Stomach (tissue), 9 donors: ENCODE measurements around the gene FOXN4. TPM values are rescaled to one million over a fixed set of nuclear protein-coding genes. Genes with fewer than 3 reads are reported as not detected.

ENCODE experiments used
- DNase-seq, 2 donors: peaks; one replicate each; pipeline versions ENCODE4 v3.0.0 to v3.0.0-alpha.2; 2013 to 2019
- H3K27ac ChIP-seq, 5 donors: fragments of 200-600 bp in 4 of 5; sonication (generic) in 4 of 5; one replicate each; pipeline ENCODE4 v1.5.1; 2013 to 2019; ENCODE audit warnings: mild to moderate bottlenecking in 1 of 5, moderate library complexity in 1 of 5
- H3K27me3 ChIP-seq, 3 donors: fragments of 200-600 bp; sonication (generic); one replicate each; pipeline ENCODE4 v1.5.1; 2017 to 2019; ENCODE audit warnings: mixed run types in 1 of 3
- H3K36me3 ChIP-seq, 4 donors: fragments of 200-600 bp; sonication (generic); 1 replicate in 3 of 4; 2 replicates in 1 of 4; pipeline ENCODE4 v1.5.1; 2016 to 2019
- H3K4me1 ChIP-seq, 4 donors: fragments of 200-600 bp; sonication (generic); one replicate each; pipeline ENCODE4 v1.5.1; 2016 to 2019
- H3K4me3 ChIP-seq, 4 donors: fragments of 200-600 bp; sonication (generic) in 3 of 4; one replicate each; pipeline ENCODE4 v1.5.1; 2016 to 2019; ENCODE audit warnings: mild to moderate bottlenecking in 1 of 4
- H3K9me3 ChIP-seq, 4 donors: fragments of 200-600 bp; sonication (generic); one replicate each; pipeline ENCODE4 v1.5.1; 2016 to 2019
- CTCF ChIP-seq, 7 experiments: fragments of 450-650 bp in 4 of 7; fragments of 200-600 bp in 3 of 7; sonication (generic) in 3 of 7; IDR thresholded peaks; one replicate each; pipeline ENCODE4 v1.5.1; 2016 to 2019; ENCODE audit warnings: antibody characterized with exemption in 7 of 7, control low read depth in 2 of 7, mild to moderate bottlenecking in 1 of 7
- EP300 ChIP-seq: sonication (generic); formaldehyde crosslinking; IDR thresholded peaks from one replicate; pipeline ENCODE4 v1.6.1; 2017; ENCODE audit warnings: antibody characterized with exemption
- POLR2A ChIP-seq, 4 donors: fragments of 450-650 bp; IDR thresholded peaks; one replicate each; pipeline ENCODE4 v1.6.1; 2016; ENCODE audit warnings: antibody characterized with exemption in 4 of 4, control low read depth in 2 of 4, mild to moderate bottlenecking in 1 of 4, moderate library complexity in 1 of 4
- POLR2AphosphoS5 ChIP-seq, 3 donors: sonication (generic); formaldehyde crosslinking; IDR thresholded peaks; one replicate each; pipeline ENCODE4 v1.6.1; 2016; ENCODE audit warnings: antibody characterized with exemption in 3 of 3
- WGBS, 5 donors: extraction: QIAGEN DNeasy Blood & Tissue Kit in 3 of 5; methylation state at CpG; one replicate each; pipeline versions ENCODE4 v1.1.5 to v1.1.7; 2013 to 2018; 5-methylcytosine and 5-hydroxymethylcytosine counted together
- intact Hi-C: fragments of 100-400 bp; cut with DNase I; formaldehyde crosslinking; loops from one replicate; pipeline ENCODE4 v1.15.1; 2023; ENCODE audit warnings: low total_unique reads
- polyA plus RNA-seq, 3 donors: library from polyadenylated mRNA; stranded (reverse); fragments of 200-250 nt; gene quantifications; one replicate each; pipeline ENCODE4 v1.2.3, GENCODE V29; 2013
- total RNA-seq, 5 donors: library from RNA; depleted of rRNA; stranded (reverse); fragments of >200 nt; gene quantifications; one replicate each; pipeline versions ENCODE4 v1.1.0 to v1.2.3, GENCODE V29; 2014 to 2016
- donor health status: healthy with polysubstance abuse.
- donor health status: Bipolar disorder and iron deficiency.
- donor health status: healthy.

The FOXN4 gene
- total and polyA plus RNA-seq, 8 donors, result not detected

- Histone ChIP-seq H3K9me3 (no peaks in the 10 kb centered on the region), H3K27me3 (peaks cover 0 to 15% (median 0%) of the 10 kb centered on the region in 3 donors), H3K36me3 (no peaks in the 10 kb centered on the region), H3K4me1 (no peaks in the 10 kb centered on the region), H3K4me3 (no peak overlapping the region), H3K27ac (no peak overlapping the region)
- intact Hi-C loops, result no loop called here
- TF ChIP-seq POLR2A (IDR thresholded peaks at IDR 0.05) (no peak), POLR2AphosphoS5 (IDR thresholded peaks at IDR 0.05) (no peak), CTCF (IDR thresholded peaks at IDR 0.05) (no peak), EP300 (no peak)
- 56 to 81% (median 65%) methylated on average over 6 of the region's 6 CpGs for WGBS, 5 donors
- no peak for DNase-seq
These were observed 43.1 kb upstream of the FOXN4 start for GRCh38 chr12:109352184-109352583.

GRCh38 chr12:109347589-109347988 is 38.5 kb upstream of the FOXN4 start, which contains the start of gene MYO1H:
Gene MYO1H (plus strand): TSS chr12:109347900. CDS start chr12:109347961, 61 bp downstream.
- intact Hi-C loops, result no loop called here
- H3K36me3 ChIP-seq, result no peaks in the 10 kb centered on the region
- 32 to 54% (median 41%) methylated on average over 8 of the region's 8 CpGs for WGBS, 5 donors
- H3K9me3 ChIP-seq, result no peaks in the 10 kb centered on the region
- TF ChIP-seq POLR2AphosphoS5 (IDR thresholded peaks at IDR 0.05) (no peak), POLR2A (IDR thresholded peaks at IDR 0.05) (no peak), EP300 (no peak), CTCF (IDR thresholded peaks at IDR 0.05) (no peak)
- H3K27ac ChIP-seq, result no peak within 1 kb of the TSS
- peaks cover 0 to 5% (median 0%) of the 10 kb centered on the region in 3 donors for H3K27me3 ChIP-seq
- H3K4me1 ChIP-seq, result no peaks in the 10 kb centered on the region
- H3K4me3 ChIP-seq, result no peak within 1 kb of the TSS
- peak in 1 of 2 donors; percentile 69 for DNase-seq

- no peak for TF ChIP-seq POLR2A (IDR thresholded peaks at IDR 0.05)
- TF ChIP-seq CTCF (IDR thresholded peaks at IDR 0.05), result no peak
- TF ChIP-seq POLR2AphosphoS5 (IDR thresholded peaks at IDR 0.05), result no peak
- TF ChIP-seq EP300, result no peak
- 84 to 91% (median 86%) methylated on average over 3 of the region's 3 CpGs for WGBS, 5 donors
- intact Hi-C loops, result no loop called here
- no peaks in the 10 kb centered on the region for H3K4me1 ChIP-seq
- no peak for DNase-seq
- H3K27me3 ChIP-seq, result no peaks in the 10 kb centered on the region
- no peak overlapping the region for H3K4me3 ChIP-seq
- no peaks in the 10 kb centered on the region for H3K9me3 ChIP-seq
- no peaks in the 10 kb centered on the region for H3K36me3 ChIP-seq
- H3K27ac ChIP-seq, result no peak overlapping the region
These were observed 37.8 kb upstream of the FOXN4 start for GRCh38 chr12:109346920-109347319.

GRCh38 chr12:109345428-109345827 is 36.3 kb upstream of the FOXN4 start:
- Histone ChIP-seq H3K4me1 (no peaks in the 10 kb centered on the region), H3K9me3 (no peaks in the 10 kb centered on the region), H3K27me3 (no peaks in the 10 kb centered on the region), H3K4me3 (no peak overlapping the region), H3K27ac (no peak overlapping the region), H3K36me3 (no peaks in the 10 kb centered on the region)
- no peak for DNase-seq
- TF ChIP-seq EP300, result no peak
- TF ChIP-seq POLR2A (IDR thresholded peaks at IDR 0.05), result no peak
- no peak for TF ChIP-seq CTCF (IDR thresholded peaks at IDR 0.05)
- TF ChIP-seq POLR2AphosphoS5 (IDR thresholded peaks at IDR 0.05), result no peak
- intact Hi-C loops, result no loop called here
- 82 to 93% (median 92%) methylated on average over 2 of the region's 2 CpGs for WGBS, 5 donors
